Thyroid gland (tissue), 4 donors: ENCODE data around the gene STX12.

Experiments
- POLR2A ChIP-seq, 2 donors: fragments of 450-650 bp; IDR thresholded peaks; one replicate each; pipeline ENCODE4 v1.6.1; 2017; ENCODE audit warnings: antibody characterized with exemption in 2 of 2, mild to moderate bottlenecking in 2 of 2, moderate library complexity in 1 of 2
- TF ChIP-seq, protein P1 (sequence below), 6 experiments: fragments of 200-600 bp in 3 of 6; fragments of 450-650 bp in 3 of 6; sonication (generic) in 3 of 6; IDR thresholded peaks; one replicate each; pipeline ENCODE4 v1.5.1; 2016 to 2019; ENCODE audit warnings: antibody characterized with exemption in 6 of 6, mild to moderate bottlenecking in 2 of 6, inconsistent platforms in 1 of 6, moderate library complexity in 1 of 6

DNA sequence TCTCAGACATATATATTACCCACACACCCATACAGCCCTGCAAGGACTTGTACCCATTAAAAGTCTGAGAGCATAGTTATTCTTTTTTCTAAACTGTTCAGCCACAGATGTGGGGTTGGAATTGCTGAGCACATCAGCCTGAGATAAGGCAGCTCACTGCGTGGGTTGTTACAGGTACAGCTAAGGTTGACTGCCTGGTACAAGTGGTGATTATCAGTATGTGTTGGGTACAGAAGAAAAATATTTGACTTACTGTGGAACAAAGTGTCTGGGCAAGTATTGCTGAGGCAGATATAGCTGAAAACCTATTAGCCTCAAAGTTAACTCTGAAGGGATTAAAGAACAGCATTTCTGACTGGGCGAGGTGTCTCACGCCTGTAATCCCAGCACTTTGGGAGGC is 5.0 kb downstream of the STX12 start:
- TF ChIP-seq, protein P1, sequence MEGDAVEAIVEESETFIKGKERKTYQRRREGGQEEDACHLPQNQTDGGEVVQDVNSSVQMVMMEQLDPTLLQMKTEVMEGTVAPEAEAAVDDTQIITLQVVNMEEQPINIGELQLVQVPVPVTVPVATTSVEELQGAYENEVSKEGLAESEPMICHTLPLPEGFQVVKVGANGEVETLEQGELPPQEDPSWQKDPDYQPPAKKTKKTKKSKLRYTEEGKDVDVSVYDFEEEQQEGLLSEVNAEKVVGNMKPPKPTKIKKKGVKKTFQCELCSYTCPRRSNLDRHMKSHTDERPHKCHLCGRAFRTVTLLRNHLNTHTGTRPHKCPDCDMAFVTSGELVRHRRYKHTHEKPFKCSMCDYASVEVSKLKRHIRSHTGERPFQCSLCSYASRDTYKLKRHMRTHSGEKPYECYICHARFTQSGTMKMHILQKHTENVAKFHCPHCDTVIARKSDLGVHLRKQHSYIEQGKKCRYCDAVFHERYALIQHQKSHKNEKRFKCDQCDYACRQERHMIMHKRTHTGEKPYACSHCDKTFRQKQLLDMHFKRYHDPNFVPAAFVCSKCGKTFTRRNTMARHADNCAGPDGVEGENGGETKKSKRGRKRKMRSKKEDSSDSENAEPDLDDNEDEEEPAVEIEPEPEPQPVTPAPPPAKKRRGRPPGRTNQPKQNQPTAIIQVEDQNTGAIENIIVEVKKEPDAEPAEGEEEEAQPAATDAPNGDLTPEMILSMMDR (IDR thresholded peaks at IDR 0.05): no peak
- TF ChIP-seq POLR2A (IDR thresholded peaks at IDR 0.05): peak in 1 of 2 donors; percentile 63
